B cell (primary cell): ENCODE data around the gene XRCC4.

Source experiments
- EZH2 ChIP-seq: IDR thresholded peaks from 2 replicates; pipeline ENCODE4 v1.6.1; 2012; ENCODE audit warnings: borderline replicate concordance, low read depth, mild to moderate bottlenecking, moderate library complexity, low read length; ENCODE audit not compliant: insufficient read depth, poor library complexity, severe bottlenecking
- TF ChIP-seq, protein P1 (sequence below): fragments of 200-600 bp; IDR thresholded peaks from one replicate; pipeline ENCODE4 v1.8.0; 2022; ENCODE audit warnings: antibody characterized with exemption, mild to moderate bottlenecking

DNA sequence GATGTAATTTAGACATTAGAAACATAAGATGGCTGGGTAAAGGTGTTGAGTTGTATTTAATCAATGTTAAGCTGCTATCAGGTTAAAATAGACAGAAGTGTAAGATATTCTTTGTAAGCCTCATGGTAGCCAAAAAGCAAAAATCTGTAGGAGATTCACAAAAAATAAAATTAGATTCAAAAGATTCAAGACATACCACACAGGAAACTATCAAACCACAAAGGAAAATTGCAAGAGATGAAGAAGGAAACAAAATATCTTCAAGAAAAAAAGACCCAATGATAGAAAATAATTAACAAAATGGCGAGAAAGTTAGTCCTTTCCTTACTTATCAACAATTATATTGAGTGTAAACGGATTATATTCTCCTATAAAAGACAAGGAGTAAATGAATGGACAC lies 15.3 kb downstream of the XRCC4 start:
- TF ChIP-seq, protein P1, sequence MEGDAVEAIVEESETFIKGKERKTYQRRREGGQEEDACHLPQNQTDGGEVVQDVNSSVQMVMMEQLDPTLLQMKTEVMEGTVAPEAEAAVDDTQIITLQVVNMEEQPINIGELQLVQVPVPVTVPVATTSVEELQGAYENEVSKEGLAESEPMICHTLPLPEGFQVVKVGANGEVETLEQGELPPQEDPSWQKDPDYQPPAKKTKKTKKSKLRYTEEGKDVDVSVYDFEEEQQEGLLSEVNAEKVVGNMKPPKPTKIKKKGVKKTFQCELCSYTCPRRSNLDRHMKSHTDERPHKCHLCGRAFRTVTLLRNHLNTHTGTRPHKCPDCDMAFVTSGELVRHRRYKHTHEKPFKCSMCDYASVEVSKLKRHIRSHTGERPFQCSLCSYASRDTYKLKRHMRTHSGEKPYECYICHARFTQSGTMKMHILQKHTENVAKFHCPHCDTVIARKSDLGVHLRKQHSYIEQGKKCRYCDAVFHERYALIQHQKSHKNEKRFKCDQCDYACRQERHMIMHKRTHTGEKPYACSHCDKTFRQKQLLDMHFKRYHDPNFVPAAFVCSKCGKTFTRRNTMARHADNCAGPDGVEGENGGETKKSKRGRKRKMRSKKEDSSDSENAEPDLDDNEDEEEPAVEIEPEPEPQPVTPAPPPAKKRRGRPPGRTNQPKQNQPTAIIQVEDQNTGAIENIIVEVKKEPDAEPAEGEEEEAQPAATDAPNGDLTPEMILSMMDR: no peak
- no peak for TF ChIP-seq EZH2
